ENCODE measurements around the gene PAEP.

- TF ChIP-seq CTCF (IDR thresholded peaks at IDR 0.05) (no peak), POLR2A (IDR thresholded peaks at IDR 0.05) (no peak)
Measured at GRCh38 chr9:135524130-135524861, 37.3 kb upstream of the PAEP start.

Measured in right lobe of liver (tissue), 4 donors.